ENCODE data around the gene LRRC4C. TPM values are rescaled to one million over a fixed set of nuclear protein-coding genes. Genes with fewer than 3 reads are reported as not detected.

LRRC4C gene
- total RNA-seq, 4 donors from 2014 or later: 0.40 to 1.7 TPM; not detected in 2

DNA sequence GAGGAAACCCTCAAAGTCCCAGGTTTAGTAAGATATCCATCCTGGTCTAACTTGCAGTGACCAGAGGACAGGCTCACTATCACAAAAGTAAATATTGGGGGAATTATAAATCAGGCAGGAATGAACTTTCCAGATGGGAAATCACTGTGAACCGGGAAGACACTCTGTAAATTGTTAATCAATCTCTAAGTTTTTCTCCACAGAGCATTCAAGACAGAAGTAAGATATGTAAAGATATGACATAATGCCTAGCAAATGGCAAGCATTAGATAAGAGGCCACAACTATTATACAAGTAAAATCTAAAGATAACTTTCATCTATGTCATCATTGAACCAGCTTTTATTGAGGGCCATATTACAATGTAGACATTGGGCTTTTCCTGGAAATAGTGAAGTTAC lies 35.3 kb upstream of the LRRC4C start:
- TF ChIP-seq, protein P1, sequence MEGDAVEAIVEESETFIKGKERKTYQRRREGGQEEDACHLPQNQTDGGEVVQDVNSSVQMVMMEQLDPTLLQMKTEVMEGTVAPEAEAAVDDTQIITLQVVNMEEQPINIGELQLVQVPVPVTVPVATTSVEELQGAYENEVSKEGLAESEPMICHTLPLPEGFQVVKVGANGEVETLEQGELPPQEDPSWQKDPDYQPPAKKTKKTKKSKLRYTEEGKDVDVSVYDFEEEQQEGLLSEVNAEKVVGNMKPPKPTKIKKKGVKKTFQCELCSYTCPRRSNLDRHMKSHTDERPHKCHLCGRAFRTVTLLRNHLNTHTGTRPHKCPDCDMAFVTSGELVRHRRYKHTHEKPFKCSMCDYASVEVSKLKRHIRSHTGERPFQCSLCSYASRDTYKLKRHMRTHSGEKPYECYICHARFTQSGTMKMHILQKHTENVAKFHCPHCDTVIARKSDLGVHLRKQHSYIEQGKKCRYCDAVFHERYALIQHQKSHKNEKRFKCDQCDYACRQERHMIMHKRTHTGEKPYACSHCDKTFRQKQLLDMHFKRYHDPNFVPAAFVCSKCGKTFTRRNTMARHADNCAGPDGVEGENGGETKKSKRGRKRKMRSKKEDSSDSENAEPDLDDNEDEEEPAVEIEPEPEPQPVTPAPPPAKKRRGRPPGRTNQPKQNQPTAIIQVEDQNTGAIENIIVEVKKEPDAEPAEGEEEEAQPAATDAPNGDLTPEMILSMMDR (IDR thresholded peaks at IDR 0.05): no peak
- TF ChIP-seq POLR2A (IDR thresholded peaks at IDR 0.05): no peak
- no peaks in the 10 kb centered on the region for H3K36me3 ChIP-seq
- no peaks in the 10 kb centered on the region for H3K27me3 ChIP-seq
- H3K4me1 ChIP-seq: no peaks in the 10 kb centered on the region
- DNase-seq: no peak
- H3K9me3 ChIP-seq: no peaks in the 10 kb centered on the region
- H3K4me3 ChIP-seq: no peak overlapping the region
- no peak overlapping the region for H3K27ac ChIP-seq

- Histone ChIP-seq H3K4me3 (no peak overlapping the region), H3K36me3 (no peaks in the 10 kb centered on the region), H3K27me3 (no peaks in the 10 kb centered on the region), H3K27ac (no peak overlapping the region), H3K9me3 (no peaks in the 10 kb centered on the region), H3K4me1 (no peaks in the 10 kb centered on the region)
- DNase-seq: no peak
- TF ChIP-seq, protein P1 (IDR thresholded peaks at IDR 0.05): no peak
- TF ChIP-seq POLR2A (IDR thresholded peaks at IDR 0.05): no peak
Measured at GRCh38 chr11:41486424-41486823, 27.0 kb upstream of the LRRC4C start.

GRCh38 chr11:41483956-41484355 lies 24.5 kb upstream of the LRRC4C start:
- Histone ChIP-seq H3K36me3 (no peaks in the 10 kb centered on the region), H3K9me3 (no peaks in the 10 kb centered on the region), H3K4me3 (no peak overlapping the region), H3K27ac (no peak overlapping the region), H3K4me1 (no peaks in the 10 kb centered on the region), H3K27me3 (no peaks in the 10 kb centered on the region)
- TF ChIP-seq POLR2A (IDR thresholded peaks at IDR 0.05): no peak
- TF ChIP-seq, protein P1 (IDR thresholded peaks at IDR 0.05): no peak
- DNase-seq: no peak

GRCh38 chr11:41479179-41479578 lies 19.7 kb upstream of the LRRC4C start:
- Histone ChIP-seq H3K27ac (no peak overlapping the region), H3K4me1 (no peaks in the 10 kb centered on the region), H3K27me3 (no peaks in the 10 kb centered on the region), H3K9me3 (no peaks in the 10 kb centered on the region), H3K4me3 (no peak overlapping the region), H3K36me3 (no peaks in the 10 kb centered on the region)
- TF ChIP-seq, protein P1 (IDR thresholded peaks at IDR 0.05): no peak
- TF ChIP-seq POLR2A (IDR thresholded peaks at IDR 0.05): no peak
- DNase-seq: no peak

DNA sequence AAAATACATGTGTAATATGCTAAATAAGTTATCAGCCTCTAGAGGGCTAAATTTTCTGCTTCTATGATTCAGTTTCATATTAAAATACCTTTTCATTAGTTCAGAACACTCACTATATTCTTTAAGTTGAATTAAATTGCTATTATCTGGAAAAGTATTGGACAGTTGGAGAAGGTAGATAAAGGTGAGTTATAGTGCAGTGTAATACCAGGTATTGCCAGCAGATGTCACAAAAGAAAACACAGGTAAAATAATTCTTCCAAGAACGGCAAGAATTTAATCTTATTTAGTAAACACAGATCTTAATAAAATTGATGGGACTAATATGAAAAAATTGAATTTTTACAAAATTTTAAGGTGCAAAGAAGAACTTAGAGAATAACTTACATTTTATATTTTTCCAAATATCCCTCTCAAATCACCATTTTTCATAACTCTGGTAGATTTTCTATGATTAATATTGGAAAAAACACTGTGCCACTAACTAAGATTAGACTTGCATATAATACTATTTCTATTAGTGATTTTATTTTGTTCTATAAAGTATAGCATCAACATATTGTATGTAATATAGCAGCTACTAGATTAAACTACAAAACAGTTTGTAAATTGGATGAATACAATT lies 1.7 kb upstream of the LRRC4C start:
- H3K4me3 ChIP-seq: no peak overlapping the region
- H3K4me1 ChIP-seq: peaks cover 0 to 9% (median 0%) of the 10 kb centered on the region in 4 donors
- no peak overlapping the region for H3K27ac ChIP-seq
- TF ChIP-seq, protein P1 (IDR thresholded peaks at IDR 0.05): peak in 5 of 6 experiments; percentile 58 to 83 (median 74)
- TF ChIP-seq POLR2A (IDR thresholded peaks at IDR 0.05): no peak
- H3K9me3 ChIP-seq: no peaks in the 10 kb centered on the region
- H3K27me3 ChIP-seq: no peaks in the 10 kb centered on the region
- no peak for DNase-seq
- no peaks in the 10 kb centered on the region for H3K36me3 ChIP-seq

Measured in Peyer's patch (tissue), 4 donors.